AG04450 (cell line): Measurements from ENCODE around the gene TNIK. TPM values are rescaled to one million over a fixed set of nuclear protein-coding genes. Genes with fewer than 3 reads are reported as not detected.
"Not testable (repeated sequence)": the region's sequence is repeated elsewhere in the genome, so short reads cannot be mapped to it uniquely, and the experiment has no call there.

Experiments
- CTCF ChIA-PET: fragments of 300-600, 350-600 bp; formaldehyde crosslinking; extraction: SDS; loops from one replicate; lab custom pipeline; 2022; ENCODE audit warnings: antibody characterized with exemption, inconsistent platforms; lab: Charles Lee
- POLR2A ChIA-PET: fragments of 350-600 bp; formaldehyde crosslinking; extraction: SDS; loops from one replicate; lab custom pipeline; 2021; ENCODE audit warnings: antibody characterized with exemption, inconsistent platforms; lab: Yijun Ruan, JAX
- DNase-seq: peaks from one replicate; pipeline ENCODE4 v3.0.0-alpha.2; 2011; ENCODE audit warnings: low read depth, low spot score
- H3K27ac ChIP-seq: one replicate; pipeline ENCODE4 v1.5.1; 2012; ENCODE audit warnings: low read depth, low read length, control low read depth
- H3K27me3 ChIP-seq: one replicate; pipeline ENCODE4 v1.6.0; 2012; ENCODE audit warnings: low read length; ENCODE audit not compliant: control insufficient read depth, insufficient read depth
- H3K4me3 ChIP-seq: 2 replicates; pipeline ENCODE4 v1.5.1; 2011; ENCODE audit warnings: mild to moderate bottlenecking, low read depth, low read length, control low read depth
- H3K9me3 ChIP-seq: 2 replicates; pipeline ENCODE4 v1.5.1; 2012; ENCODE audit warnings: low read length; ENCODE audit not compliant: control insufficient read depth, insufficient read depth
- CTCF ChIP-seq: IDR thresholded peaks from 2 replicates; pipeline ENCODE4 v1.5.1; 2011; ENCODE audit warnings: low read depth, low read length, control low read depth, inconsistent platforms
- polyA plus RNA-seq: library from polyadenylated mRNA; depleted of rRNA; stranded (reverse); fragments of >200 nt; gene quantifications from 2 replicates; pipeline ENCODE4 v1.2.3, GENCODE V29; 2011

Gene TNIK
- polyA plus RNA-seq, 1 experiment = 9.0 TPM

DNA sequence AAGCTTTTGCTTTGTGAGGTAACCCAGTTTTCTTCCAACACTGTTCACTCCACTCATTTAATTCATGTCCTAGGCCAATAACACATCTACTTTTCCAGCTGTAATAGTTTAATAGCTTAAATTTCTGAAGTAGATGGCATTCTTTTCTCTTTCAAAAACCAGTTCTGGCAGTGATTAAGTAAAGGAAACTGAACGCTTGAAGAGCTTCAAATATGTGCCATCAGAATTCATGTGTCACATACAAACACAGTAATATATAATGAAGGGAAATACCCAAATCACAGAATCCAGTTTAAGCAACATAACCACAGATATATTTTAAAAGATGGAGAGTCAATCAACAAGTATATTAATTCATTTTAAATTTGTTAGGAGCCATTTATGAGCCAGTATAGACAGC is 91.0 kb downstream of the TNIK start:
- H3K27ac ChIP-seq = no peak overlapping the region
- H3K27me3 ChIP-seq = no peaks in the 10 kb centered on the region
- no peak for DNase-seq
- no peak for TF ChIP-seq CTCF
- POLR2A ChIA-PET = no interaction called here
- no peak overlapping the region for H3K4me3 ChIP-seq
- H3K9me3 ChIP-seq = no peaks in the 10 kb centered on the region
- CTCF ChIA-PET = interaction anchor here (1.2 kb wide), 1 partner anchor 182 kb away, joined by 3 read pairs; no protein-coding TSS in a partner anchor

DNA sequence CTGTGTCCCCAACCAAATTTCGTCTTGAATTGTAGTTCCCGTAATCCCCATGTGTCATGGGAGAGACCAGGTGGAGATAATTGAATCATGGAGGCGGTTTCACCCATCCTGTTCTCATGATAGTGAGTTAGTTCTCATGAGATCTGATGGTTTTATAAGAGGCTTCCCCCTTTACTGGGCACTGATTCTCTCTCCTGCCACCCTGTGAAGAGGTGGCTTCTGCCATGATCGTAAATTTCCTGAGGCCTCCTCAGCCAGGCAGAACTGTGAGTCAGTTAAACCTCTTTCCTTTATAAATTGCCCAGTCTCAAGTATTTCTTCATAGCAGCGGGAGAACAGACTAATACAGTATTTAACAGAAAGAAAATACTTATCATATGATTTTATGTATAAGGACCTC is 93.5 kb downstream of the TNIK start:
- H3K9me3 ChIP-seq, CTCF ChIA-PET, H3K4me3 ChIP-seq, H3K27me3 ChIP-seq, H3K27ac ChIP-seq, DNase-seq, POLR2A ChIA-PET: not testable (repeated sequence)

- no peak overlapping the region for H3K27ac ChIP-seq
- H3K9me3 ChIP-seq = no peaks in the 10 kb centered on the region
- ChIA-PET POLR2A (no interaction called here), CTCF (no interaction called here)
- H3K4me3 ChIP-seq = no peak overlapping the region
- no peaks in the 10 kb centered on the region for H3K27me3 ChIP-seq
- no peak for DNase-seq
- TF ChIP-seq CTCF = no peak
Measured at GRCh38 chr3:171366043-171366442, 94.2 kb downstream of the TNIK start.

DNA sequence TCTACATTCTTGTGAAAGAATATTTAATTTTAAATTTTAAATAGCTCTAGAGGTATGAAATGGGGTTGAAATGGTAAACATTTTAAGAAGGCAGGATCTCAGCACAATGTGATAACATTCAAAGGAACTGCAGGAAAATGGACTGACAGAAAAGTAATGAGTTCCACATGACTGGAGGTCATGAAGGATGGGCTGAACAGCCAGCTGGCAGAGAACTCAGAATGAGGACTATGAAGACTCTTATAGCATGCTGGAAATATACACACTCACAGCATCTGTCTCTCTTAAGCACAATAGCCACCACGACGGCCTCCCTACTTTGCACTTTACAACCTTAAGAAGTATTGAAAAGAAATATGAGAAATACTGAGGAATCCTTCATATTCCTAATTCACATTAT is 94.7 kb downstream of the TNIK start:
- H3K9me3 ChIP-seq = no peaks in the 10 kb centered on the region
- no peaks in the 10 kb centered on the region for H3K27me3 ChIP-seq
- CTCF ChIA-PET = no interaction called here
- DNase-seq = no peak
- POLR2A ChIA-PET = no interaction called here
- no peak overlapping the region for H3K4me3 ChIP-seq
- H3K27ac ChIP-seq = no peak overlapping the region
- TF ChIP-seq CTCF = no peak

- H3K4me3 ChIP-seq = no peak overlapping the region
- CTCF ChIA-PET = interaction anchor here (0.7 kb wide), 1 partner anchor 413 kb away, joined by 3 read pairs; no protein-coding TSS in a partner anchor
- no peak for DNase-seq
Measured at GRCh38 chr3:171364500-171364899, 95.7 kb downstream of the TNIK start.

More at GRCh38 chr3:171364500-171364899, 95.7 kb downstream of the TNIK start:
- no peaks in the 10 kb centered on the region for H3K27me3 ChIP-seq
- POLR2A ChIA-PET = no interaction called here
- H3K27ac ChIP-seq = no peak overlapping the region
- TF ChIP-seq CTCF = no peak
- H3K9me3 ChIP-seq = no peaks in the 10 kb centered on the region
